Stimulated activated CD8-positive, alpha-beta memory T cell treated with anti-CD3 and anti-CD28 coated beads, Interleukin-7, amount 100 ng/mL, for 4 hours (primary cell): ENCODE data around the gene SLC16A5.
"Not testable (repeated sequence)": the region's sequence is repeated elsewhere in the genome, so short reads cannot be mapped to it uniquely, and the experiment has no call there.

Experiments
- DNase-seq, 2 donors: peaks; one replicate each; pipeline ENCODE4 v3.0.0-alpha.2; 2020; ENCODE audit warnings: low read depth in 2 of 2

The SLC16A5 gene

DNA sequence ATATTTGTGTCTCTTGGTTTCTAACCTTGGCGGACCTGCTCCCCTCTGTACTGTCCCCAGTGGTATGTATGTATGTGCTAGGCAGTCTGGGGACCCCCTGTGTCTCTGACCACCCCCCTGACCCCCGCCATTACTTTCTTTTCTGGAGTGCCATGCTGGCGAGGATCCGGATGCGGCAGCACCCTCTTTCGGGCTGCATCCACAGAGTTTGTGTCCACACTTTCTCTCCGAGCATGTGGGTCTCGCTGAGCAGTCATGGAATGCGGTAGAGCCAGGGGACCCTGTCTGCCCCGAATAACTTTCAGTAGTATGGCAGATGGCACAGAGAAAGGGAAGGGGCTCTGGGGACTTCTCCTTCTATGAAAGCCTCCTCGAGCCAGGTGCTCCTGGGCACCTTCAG is 23.7 kb upstream of the SLC16A5 start:
- DNase-seq: no peak

DNA sequence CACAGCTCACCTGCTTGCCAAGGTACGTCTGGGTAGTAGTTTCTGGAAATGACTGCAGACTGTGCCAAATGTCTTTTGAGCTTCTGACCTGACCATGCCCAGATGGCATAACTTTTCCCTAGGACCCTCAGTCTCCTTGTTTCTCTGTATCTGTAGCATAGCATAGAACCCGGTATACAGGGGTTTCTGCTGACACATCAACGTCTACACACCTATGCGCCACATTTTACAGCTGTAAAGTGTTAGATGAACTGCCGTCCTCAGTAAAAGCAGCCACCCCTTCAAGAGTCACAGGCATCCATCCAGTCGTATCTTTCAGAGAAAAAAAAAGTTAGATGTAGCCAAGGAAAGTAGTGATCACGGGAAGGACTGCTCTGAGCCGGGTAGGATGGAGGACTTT is 23.3 kb upstream of the SLC16A5 start:
- DNase-seq: no peak

DNA sequence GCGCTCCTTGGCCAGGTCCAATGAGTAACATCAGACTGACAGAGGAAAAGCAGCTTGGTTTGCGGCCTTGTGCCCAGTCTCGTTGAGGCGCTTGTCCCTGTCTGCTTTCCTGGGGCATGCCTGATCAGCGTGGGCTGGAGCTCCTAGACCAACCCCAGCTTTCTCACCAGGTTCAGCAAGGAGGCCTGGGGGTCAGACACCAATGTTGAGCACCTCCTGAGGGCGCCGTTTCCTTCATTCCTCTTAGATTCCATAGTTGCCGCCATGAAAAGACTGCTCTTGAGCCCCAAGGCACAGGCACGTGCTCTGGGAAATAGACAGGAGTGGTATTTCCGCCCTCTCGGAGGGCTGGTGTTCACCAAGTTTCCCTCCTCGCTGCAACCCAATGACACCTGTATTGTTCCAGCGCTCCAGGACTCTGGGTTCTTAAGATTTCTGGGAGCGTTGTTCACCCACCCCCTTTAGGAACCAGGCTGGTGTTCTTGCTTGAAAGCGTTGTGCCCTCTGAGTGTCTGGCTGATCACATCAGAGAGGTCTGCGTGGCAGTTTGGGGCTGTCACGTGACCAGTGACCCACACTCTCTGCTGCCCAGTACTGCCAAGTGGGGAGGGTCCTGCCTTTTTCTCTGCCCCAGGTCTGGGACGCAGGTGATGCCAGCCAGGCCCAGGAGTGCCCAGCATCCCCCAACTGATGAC is 22.7 kb upstream of the SLC16A5 start:
- no peak for DNase-seq

- no peak for DNase-seq
Measured at GRCh38 chr17:75065562-75066151, 22.1 kb upstream of the SLC16A5 start.

DNA sequence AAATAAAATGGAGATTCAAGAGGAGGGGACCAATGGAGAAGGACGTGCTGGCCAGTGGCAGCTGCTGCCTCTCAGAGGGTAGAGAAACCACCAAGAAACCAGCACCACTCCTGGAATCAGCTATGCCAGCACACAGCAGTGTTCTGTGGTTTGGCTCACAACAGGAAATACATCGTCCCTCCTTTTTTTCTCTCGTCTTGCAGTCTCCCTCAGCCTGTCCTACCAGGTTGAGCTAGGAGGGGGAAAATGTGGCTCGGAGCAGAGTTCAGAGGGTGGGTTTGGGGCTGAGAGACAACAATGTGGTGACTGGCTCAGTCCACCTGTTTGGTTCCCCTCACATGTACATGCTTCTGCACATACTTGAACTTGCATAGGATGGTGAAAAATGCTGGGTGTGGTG is 19.9 kb upstream of the SLC16A5 start:
- no peak for DNase-seq

GRCh38 chr17:75068750-75069149 is 19.0 kb upstream of the SLC16A5 start:
- DNase-seq: no peak

GRCh38 chr17:75069783-75070182 is 18.0 kb upstream of the SLC16A5 start:
- no peak for DNase-seq

GRCh38 chr17:75071478-75072271 is 16.1 kb upstream of the SLC16A5 start:
- not testable (repeated sequence) for DNase-seq

- DNase-seq: not testable (repeated sequence)
Measured at GRCh38 chr17:75072909-75073308, 14.8 kb upstream of the SLC16A5 start.

GRCh38 chr17:75073618-75074047 is 14.1 kb upstream of the SLC16A5 start:
- DNase-seq: no peak

GRCh38 chr17:75074532-75074931 is 13.2 kb upstream of the SLC16A5 start:
- no peak for DNase-seq

- DNase-seq: no peak
Measured at GRCh38 chr17:75075597-75076336, 12.0 kb upstream of the SLC16A5 start.

- DNase-seq: no peak
Measured at GRCh38 chr17:75077072-75077495, 10.7 kb upstream of the SLC16A5 start.

GRCh38 chr17:75077496-75078283 is 10.1 kb upstream of the SLC16A5 start:
- peak in 1 of 2 donors; percentile 32 for DNase-seq

- DNase-seq: no peak
Measured at GRCh38 chr17:75078284-75079022, 9.3 kb upstream of the SLC16A5 start.

- DNase-seq: no peak
Measured at GRCh38 chr17:75079023-75079373, 8.8 kb upstream of the SLC16A5 start.

DNA sequence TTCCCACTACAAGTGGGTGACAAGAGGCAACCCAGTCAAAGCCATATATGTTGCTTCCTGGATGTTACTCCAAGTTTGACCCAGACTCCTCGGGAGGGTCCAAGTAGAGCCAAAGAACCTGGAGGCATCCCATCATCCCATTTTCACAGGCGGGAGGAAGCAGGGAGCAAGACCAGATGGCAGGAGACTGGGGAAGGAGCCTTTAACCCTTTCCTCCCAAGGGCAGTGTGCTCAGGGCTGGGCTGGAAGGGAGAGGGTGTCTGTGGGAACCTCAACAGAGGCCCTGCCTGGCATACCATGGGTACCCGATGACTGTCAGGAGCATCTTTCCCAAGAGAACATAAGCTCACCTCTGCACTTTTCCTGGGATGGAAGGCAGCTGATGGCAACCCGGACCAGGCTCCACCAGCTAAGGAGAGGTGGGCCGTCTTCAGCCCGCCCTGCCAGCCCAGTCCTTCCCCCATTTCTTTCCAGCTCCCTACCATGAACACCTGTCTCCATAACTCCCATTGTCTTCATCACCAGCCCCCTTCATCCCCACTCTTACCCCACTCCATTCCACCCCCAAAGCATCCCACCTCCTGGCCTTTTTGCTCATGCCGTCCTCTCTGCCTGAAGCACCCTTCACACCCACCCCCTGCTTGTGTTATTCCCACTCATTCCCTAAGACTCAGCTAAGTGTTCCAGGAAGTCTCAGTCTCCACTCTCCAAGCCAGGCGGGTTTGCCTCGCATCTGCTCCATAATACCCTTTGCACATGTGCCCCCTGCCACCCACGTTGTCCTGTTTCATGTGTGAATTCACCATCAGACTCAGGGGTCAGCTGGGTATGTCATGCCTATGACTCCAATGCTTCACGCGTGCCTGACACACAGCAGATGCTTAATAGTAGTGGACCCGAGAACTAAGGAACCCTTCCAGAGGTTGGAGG is 5.9 kb upstream of the SLC16A5 start:
- no peak for DNase-seq

DNA sequence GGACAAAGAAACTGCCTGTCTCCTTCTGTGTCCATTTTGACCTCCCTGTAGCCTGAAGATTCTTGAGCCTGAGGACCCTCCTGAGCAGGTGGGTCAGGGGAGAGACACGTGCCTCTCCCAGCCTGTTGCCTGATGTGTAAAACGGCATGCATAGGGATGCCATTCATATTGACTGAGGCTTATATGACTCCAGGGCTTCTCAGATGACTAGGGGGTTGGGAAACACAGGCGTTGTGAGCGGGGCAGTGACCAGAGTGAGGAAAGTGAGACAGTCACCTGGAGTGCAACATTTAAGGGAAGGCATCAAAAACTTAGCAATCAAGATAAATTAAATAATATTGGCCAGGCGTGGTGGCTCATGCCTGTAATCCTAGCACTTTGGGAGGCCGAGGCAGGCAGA is 5.1 kb upstream of the SLC16A5 start:
- DNase-seq: no peak

GRCh38 chr17:75084039-75084660 is 3.6 kb upstream of the SLC16A5 start:
- no peak for DNase-seq
